EL (cell line): ENCODE results near the gene ETV3L.

Source experiments
- DNase-seq: peaks from one replicate; pipeline ENCODE4 v3.0.0-alpha.2; 2016

Gene ETV3L

DNA sequence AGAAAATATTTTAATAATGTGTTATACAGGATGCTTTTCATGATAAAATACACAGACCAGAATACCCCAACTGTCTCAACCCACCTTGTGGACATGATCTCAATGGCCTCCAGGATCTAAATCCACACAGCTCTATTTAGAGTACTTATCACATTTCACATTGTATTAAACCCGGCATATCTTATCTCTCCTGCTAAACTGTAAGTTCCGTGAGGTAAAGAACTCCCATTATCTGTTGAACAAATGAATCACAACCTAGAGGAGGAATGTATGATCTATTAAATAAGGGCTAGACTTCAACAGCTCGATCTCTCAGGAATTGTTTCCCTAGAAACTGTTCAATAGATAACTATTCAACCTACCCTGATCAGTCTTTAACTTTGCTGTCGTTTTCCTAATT is 31.7 kb upstream of the ETV3L start:
- DNase-seq, result no peak

DNA sequence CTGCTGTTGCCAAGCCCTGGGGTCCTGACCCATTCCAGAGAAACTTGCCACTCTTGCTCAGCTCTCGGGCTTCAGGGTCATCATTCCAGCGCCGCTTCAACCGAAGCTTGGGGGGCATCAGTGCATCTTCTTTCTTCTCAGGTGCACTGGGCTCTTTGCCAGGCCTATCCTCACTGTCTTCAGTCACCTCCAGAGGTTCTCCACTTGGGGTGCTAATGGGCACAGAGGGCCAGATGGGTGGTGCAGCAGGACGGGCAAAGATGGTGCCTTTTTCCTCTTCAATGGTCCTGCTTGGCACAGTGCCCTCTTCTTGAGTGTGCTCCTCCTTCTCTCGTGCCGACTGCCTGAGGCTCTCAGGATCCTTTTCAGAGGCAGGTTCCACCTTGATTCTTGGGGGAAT is 25.2 kb upstream of the ETV3L start:
- no peak for DNase-seq

DNA sequence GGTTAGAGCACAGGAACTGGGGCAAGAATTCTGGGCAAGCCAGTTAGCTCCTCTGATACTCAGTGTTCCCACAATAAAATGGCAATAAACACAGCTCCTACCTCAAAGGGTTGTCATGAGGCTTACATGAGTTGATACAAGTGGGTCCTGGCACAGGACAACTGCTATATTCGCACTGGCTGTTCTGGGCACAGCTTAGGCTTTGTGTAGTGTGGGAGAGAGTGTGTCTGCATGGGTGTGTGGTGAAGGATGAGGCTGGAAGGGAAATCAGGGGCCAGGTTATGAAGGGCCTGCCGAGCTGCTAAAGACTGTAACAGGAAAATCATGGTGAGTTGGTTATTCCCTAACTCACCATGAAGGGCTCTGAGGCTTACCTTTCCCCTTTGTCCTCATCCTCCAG is 19.8 kb upstream of the ETV3L start:
- DNase-seq, result no peak

DNA sequence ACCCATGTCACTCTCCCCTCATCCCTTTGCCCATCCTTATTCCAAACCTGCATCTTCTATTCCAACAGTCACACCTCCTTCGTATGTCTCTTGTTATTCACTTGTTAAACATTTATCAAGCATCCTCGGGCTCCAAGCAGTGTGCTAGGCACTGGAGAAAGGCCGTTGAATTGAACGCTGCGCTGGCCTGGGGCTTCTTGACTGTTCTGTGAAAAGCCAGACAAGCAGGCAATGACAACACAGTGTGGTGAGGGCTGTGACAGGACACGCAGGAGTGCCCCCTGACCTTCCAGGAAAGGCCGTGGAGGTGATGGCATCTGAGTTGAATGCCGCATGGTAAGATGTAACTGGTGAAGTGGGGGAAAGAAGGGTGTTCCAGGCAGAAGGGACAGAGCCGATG is 19.4 kb upstream of the ETV3L start:
- no peak for DNase-seq

DNA sequence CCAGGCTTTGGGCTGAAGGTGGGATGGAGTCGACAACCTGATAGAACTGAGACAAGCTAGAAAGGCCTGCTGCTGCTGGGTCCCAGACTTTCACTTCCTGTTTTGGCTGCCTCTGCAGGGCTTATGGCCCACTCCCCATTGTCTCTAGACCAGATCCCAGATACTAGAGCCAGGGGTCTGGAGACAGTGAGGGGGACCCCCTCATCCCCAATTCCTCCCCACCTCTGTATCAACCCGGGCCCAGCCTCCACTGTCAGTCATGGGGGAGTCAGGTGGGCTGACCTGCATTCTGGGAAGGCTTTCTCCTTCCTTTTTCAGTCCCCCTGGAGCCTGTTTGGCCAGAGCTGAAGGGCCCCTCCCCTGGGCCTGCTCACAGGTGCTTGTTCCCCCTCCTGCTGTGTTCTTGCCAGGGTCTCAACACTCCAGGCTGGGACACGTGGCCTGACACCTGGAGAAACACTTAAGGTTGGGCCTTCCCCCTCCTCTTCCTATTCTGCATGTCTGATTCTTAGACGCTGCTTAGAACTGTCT is 18.0 kb upstream of the ETV3L start:
- DNase-seq, result no peak

DNA sequence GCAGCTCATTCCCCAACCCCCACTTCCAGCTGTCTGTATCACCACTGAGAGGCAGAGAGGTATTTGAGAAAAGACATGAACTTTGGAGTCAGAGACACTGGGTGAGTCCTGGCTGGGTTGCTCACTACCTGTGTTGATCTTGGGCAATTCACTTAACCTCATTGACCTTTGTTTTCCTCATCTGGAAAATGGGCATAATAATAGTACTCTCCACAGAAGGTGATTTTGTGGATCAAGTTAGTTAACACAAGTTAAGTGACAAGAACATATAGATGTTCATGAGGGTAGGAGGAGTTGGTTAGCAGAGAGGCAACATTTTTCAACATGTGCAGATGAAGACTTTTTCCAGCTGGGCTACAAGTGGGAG is 17.1 kb upstream of the ETV3L start:
- no peak for DNase-seq

DNA sequence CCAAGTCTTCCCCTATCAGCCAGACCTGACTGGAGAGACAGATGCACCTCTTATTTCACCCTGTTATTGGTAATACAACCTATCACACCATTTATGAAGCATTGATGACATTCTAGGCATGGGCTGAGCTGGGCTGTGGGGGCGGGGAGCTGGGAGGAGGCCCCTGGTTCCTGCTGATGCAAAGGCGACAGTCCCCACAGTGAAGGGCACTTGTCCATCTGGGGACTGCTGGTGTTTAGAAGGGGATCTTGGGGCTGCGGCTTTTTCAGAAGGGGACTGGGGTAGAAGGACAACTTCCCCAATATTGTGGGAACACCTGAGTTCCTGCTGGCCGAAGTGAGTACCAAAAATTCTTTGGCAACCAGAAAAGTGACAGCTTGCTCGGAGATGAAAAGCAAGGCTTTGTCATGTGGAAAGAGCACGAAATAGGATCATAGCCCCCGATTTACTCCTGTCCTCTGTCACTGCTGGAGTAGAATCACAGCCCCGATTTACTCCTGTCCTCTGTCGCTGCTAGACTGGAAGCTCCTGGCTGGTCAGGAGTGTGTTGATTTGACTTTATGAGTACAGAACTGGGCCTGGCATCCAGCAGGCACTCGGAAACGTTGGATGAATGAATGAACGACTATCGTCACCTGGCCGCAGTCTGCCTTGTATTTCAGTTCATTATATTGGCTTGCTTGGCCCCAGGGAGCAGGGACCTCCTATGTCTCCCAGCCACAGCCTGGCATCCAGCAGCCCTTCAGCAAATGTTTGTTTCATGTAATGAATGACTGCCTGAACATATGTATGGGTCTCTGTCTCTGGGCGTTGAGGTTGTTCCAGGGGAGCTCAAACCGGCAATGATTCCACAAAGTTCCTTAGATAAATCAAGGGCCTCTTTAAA is 16.5 kb upstream of the ETV3L start:
- no peak for DNase-seq

DNA sequence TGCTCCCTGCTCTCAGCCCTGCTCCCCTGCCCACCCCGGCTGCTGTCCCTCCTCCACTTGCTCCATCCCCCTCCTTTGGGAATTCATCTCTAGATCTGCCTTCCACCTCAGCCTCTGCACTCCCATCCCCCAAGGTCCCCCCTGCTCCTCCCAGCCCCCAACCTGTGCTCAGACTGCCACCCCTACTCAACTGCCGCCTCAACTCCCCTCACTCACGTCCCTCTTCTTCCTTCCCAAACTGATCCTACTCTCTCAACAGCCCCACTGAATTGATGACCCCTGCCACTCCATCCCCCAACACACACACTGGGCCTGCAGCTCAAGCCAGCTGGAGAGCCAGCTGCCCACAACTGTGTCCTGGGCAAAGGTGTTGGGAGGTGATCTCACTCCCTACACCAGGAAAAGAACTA is 15.8 kb upstream of the ETV3L start:
- DNase-seq, result no peak

DNA sequence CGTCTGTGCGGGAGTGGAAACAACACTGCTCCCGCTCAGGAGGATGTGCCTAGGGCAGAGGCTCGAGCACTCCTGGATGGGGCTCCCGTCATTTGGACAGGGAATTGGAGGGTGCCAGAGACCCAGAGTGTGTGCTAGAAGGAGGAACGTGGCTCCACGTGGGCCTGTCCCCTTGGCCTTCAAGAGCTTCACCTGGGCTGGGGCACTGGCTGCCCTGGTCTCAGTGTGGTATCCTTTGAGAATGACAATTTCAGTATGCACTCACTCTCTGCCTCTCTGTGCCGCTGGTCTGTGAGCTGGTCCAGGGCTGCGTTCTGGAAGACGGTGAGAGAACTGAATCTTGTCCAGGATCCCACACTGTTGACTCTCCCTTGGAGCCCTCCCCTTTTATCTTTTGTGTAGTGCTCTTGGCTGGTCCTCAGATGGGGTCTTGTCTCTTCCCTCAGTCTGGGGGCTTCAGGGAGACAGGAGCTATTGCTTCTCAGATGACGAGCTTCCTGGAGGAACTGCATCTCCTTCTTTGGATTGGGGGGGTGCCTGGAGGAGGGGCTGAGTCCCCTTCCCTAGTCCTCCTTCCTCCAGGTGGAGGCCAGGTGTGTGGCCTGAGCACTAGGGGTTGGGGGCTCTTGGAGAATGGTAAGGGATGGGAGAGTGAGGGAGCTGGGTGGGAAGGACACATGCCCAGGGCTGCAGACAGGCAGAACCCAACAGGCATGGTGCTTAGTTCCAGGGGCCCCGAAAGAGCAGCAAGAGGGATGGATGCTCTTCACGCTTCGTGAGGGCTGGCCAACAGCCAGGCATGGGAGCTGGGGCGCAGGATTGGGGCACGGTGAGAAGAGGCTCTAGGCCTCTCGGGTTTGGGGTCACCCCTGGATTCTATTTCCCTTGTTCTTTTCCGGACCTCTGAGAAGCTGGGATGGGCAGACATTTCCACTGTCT is 14.8 kb upstream of the ETV3L start:
- no peak for DNase-seq

DNA sequence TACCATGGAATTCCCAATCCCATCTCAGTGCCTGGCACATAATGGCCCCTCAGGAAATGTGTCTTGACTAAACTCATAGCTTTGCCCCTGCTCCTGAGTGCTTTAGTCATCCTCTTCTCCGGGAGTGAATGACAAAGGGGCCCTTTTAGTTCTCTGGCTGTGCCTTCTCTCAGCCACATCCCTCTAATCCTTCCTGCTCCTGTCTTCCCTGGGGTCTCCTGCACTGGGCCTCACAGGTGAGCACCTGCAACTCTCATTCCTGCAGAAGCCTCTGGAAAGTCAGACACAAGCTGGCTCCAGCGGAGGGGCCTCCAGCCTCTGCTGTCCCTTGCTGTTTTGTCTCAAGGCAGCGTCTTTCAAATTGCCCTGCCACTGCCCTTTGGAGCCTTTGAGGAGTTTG is 14.0 kb upstream of the ETV3L start:
- DNase-seq, result no peak

DNA sequence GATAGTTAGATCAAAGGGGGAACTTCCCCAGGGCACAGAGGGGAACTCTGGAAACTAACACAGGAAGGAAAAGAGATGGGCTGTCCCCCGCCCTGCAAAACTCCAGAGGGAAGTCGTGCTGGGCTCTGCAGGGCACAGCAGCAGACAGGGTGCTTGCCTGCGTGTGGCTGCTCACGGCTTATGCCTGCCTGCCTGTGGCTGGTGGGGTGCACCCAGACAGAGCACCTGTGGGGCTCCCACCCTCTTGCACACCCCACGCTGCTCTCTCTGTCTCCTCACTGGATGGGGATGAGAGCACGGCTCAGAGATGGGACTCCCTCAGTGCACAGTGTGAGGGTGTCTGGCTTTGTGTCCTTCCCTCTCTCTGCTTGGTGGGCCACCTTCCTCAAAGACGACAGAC is 13.5 kb upstream of the ETV3L start:
- no peak for DNase-seq

DNA sequence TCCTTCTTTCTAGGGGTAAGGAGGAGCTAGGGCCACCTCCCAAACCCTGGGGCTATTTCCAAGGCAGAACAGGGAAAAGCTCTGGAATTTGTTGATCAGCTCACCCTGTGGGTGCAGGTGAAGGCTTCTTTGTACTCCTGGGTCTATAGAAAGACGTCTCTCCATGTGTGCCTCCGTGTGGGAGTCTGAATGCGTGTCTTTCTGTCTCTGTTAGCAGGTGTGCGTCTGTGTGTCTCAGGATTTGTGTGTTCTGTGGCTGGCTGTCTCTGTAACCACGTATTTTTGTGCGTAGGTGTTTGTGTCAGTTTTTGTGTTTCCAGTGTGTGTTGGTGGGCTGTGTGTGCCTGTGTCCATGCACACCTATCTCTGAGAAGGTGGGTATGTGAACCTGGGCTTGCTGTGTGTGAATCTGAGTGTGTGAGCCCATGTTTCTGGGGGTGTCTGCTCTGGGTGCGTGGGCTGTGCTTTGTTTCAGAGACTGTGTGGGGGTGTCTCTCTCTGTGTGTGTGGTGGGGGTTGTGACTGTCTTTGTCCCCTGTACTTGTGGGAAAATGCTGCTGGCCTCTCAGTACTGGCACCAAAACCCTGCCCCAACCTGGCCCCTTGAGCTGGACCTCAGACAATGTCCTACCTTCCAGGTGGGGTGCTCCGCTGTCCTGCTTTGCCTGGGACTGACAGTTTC is 12.7 kb upstream of the ETV3L start:
- no peak for DNase-seq

DNA sequence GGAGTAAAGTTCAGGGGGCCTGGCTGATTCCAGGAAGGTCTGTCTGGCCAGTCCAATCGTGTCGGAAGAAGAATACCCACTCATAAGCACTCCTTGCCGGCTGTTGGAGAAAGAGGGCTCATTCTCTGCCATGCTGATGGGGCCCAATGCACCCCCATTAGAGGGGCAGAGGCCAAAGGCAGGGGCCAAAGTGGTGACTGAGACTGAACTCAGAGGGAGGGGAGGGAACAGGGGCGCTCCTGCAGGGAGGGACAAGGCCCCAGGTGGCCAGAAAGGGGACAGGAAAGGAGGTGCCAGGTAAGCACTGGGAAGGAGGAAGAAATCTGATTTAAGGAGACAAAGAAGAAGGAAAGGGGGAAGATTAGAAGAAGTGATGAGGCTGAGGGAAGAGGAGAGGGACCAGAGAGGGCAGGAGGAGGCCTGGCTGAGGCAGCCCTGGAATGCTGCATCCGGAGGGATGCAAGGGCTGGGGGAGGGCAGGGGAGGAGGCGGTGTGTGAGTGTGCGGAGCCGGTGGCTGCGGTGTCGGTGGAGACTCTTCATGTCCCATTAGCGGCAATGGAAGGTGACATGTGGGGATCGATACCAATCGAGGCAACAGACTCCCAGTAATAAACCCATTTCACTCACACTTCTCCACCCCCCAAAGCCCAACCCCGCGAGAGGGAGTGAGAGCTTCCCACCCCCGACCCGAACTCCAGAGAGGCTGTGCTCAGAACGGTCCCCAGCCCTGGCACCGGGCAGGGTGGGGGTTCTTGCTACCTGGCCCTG is 12.0 kb upstream of the ETV3L start:
- DNase-seq, result no peak

DNA sequence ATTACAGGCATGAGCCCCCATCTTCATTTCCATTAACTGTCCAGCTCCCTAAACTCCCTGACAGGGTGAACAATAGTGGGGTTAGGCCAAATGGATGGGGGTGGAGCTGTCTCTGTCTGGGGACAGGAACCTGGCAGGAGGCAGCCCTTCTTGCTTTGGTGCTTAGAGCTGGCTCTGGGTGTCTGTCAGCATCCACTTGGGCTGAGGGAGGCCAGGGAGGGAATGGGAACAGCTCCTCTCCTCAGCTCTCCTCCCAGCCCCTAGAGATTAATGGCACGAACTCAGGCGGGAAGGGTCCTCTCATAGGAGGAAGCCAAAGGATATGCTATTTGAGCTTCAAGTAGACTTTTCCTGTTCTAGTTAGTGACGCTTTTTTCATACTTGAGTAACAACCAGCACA is 11.1 kb upstream of the ETV3L start:
- DNase-seq, result no peak

DNA sequence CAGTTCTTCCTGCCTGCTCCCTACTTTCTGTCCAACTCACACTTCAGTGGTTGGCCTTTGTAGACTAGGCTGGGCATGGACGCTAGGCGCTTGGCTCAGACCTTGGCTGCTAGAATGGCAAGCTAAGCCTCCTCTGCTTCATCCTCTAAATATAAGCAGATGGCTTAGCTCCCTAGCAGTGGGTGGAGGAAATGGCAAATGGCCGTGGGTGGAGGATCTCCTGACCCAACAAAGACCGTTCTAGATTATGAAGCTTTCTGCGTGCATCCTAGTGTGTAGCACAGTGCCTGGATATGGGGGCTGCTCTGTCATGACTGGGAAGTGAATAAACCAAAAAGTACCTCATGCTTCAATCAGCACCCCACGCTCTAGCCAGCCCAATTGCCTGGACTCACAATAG is 10.4 kb upstream of the ETV3L start:
- no peak for DNase-seq

DNA sequence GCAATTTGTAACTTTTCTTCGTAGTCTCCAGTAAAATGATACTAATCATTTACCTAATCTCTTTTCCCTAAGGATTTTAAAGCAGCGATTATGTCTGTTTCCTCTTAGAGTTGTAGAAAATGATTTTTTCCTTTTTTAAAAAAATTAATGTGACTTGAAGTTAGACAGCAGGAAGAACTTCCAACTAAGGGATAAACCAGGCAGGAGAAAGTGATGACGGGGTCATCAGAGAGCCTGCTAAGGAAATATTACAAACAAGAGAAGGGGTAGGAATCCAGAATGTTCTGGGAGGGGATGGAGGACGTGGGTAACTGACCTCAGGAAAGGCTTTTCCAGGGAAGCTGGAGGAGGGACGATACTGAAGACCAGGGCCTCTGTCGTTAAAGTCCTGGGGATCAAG is 8.8 kb upstream of the ETV3L start:
- no peak for DNase-seq

DNA sequence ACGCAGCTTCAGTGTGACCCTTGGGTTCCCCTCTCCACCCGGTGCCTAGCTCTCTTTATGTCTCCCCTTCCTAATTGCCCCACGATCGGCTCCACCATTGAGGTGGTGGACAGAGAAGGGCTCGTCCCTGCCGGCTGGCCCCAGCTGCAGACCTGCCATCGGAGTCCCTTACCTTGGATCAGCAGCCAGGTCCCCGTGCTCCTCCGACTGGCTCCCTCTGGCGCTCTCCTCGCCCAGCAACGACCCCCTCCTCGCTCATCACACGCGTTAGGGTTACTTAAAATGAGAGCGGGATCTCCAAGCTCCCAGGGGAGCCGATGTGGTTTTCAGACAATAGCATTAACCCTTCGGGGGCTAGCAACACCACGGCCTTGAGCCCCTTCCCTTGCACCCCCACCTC is 8.1 kb upstream of the ETV3L start:
- no peak for DNase-seq

DNA sequence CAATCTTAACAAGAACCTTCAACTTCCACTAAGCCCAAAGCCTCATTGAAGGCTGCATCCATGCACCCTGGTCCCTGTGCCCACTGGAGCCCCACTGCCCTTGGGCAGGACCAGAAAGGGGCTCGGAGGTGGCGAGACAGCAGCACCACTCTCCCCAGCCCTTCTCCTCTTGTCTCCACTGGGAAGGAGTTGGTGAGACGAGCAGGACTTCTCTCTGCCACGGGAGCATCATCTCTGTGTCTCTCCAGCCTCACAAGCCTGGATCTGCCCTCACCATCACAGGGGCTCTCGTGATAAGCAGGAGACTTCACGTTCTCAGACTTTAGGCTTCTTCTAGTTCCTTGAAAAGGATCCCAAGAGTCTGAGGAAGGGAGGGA is 7.2 kb upstream of the ETV3L start:
- no peak for DNase-seq

DNA sequence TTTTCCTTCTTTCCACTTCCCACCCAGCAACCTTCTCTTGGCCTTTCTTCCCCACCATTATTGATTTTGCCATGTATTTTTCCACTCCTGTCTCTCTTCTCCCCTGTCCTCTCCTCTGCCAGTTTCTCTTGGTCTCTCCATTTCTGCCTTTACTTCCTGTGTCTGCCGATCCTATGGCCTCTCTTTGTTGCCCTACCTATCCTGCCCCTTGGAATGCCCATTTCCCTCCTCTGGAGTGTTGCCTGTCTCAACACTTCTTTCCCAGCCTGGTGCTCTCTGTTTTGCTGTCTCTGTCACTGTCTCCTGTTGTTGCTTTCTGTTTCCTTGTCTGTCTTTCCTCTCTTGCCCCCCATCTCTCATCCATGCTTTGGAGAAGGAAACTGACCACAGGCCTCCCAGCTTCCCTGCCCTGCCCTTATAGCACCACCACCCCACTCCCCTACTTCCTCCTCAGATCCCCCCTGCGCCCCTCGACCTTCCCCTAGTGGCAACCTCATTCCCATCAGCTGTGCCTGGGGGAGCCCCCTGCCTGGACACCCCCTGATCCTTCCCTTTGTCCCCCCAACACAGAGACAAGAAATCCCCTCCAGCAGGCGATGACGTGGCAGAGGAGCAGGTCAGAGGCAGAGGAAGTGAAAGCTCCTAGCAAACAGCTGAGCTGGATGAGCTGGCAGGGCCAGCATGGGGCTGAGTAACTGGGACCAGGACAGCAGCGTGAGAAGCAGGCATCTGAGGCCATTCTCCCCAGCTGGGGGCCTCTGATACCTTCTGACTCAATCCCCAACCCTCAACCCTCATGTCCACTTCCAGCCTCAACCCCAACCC is 6.6 kb upstream of the ETV3L start:
- DNase-seq, result peak; percentile 91

DNA sequence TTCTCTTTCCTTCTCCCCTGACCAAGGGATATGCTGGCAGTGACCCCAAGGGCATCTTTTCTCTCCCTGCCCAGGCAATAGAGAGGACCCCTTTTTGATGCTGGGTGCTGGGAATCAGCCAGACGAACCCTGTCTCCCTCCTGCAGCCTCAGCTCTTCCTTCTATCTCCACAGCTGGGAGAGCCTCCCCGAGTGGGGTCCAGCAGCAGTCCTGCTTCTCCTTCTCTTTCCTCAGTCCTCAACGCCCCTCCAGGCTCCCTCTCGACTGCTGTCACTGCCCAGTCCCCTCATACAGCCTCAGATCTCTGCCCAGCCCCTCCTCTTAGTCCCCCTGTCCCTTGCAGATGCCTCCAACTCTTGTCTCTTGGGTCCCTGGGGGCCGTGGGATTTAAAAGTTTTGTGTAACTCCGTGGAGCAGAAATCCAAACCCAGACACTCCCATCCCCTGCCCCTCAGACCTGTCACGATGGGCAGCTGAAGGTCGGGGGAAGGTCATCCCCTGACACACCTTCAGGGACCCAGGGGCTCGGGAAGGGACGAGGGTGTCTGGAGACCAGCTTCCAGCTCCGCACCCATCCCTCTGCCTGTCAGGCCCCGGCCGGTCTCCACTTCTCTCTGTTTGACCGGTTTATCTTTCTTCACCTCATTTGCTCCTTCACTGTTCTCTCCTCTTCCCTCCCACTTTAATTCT is 5.8 kb upstream of the ETV3L start:
- DNase-seq, result no peak
